Stimulated activated CD4-positive, alpha-beta T cell treated with anti-CD3 and anti-CD28 coated beads, Interleukin-12 subunit alpha, Interleukin-12 subunit beta, amount 100 ng/mL, for 4 hours (primary cell): ENCODE results near the gene BCL11A.

Experiments used
- DNase-seq: peaks from one replicate; pipeline ENCODE4 v3.0.0-alpha.2; 2020

The BCL11A gene

GRCh38 chr2:60553495-60554073 lies at the start of gene BCL11A:
Gene BCL11A (minus strand): TSS chr2:60553654. CDS start chr2:60553270, 384 bp downstream.
- DNase-seq: no peak

- DNase-seq: no peak
Observed at GRCh38 chr2:60602828-60603532, 49.5 kb upstream of the BCL11A start.

- no peak for DNase-seq
Observed at GRCh38 chr2:60602388-60602787, 48.9 kb upstream of the BCL11A start.

- DNase-seq: no peak
Observed at GRCh38 chr2:60598271-60598670, 44.8 kb upstream of the BCL11A start.

- no peak for DNase-seq
Observed at GRCh38 chr2:60597346-60597745, 43.9 kb upstream of the BCL11A start.

GRCh38 chr2:60596411-60596810 lies 43.0 kb upstream of the BCL11A start:
- DNase-seq: no peak

- no peak for DNase-seq
Observed at GRCh38 chr2:60595953-60596352, 42.5 kb upstream of the BCL11A start.

GRCh38 chr2:60589104-60589503 lies 35.6 kb upstream of the BCL11A start:
- no peak for DNase-seq

GRCh38 chr2:60586081-60586480 lies 32.6 kb upstream of the BCL11A start:
- no peak for DNase-seq

GRCh38 chr2:60585276-60585675 lies 31.8 kb upstream of the BCL11A start:
- no peak for DNase-seq

- no peak for DNase-seq
Observed at GRCh38 chr2:60583604-60584003, 30.1 kb upstream of the BCL11A start.

- peak; percentile 56 for DNase-seq
Observed at GRCh38 chr2:60581433-60582282, 28.2 kb upstream of the BCL11A start.

- no peak for DNase-seq
Observed at GRCh38 chr2:60577682-60578283, 24.3 kb upstream of the BCL11A start.

GRCh38 chr2:60573251-60573650 lies 19.8 kb upstream of the BCL11A start:
- no peak for DNase-seq

GRCh38 chr2:60570251-60570650 lies 16.8 kb upstream of the BCL11A start:
- DNase-seq: no peak

- no peak for DNase-seq
Observed at GRCh38 chr2:60569680-60570111, 16.2 kb upstream of the BCL11A start.

GRCh38 chr2:60567919-60568768 lies 14.7 kb upstream of the BCL11A start:
- no peak for DNase-seq

GRCh38 chr2:60567096-60567495 lies 13.6 kb upstream of the BCL11A start:
- no peak for DNase-seq

- DNase-seq: no peak
Observed at GRCh38 chr2:60565472-60565871, 12.0 kb upstream of the BCL11A start.

- DNase-seq: no peak
Observed at GRCh38 chr2:60560734-60561644, 7.5 kb upstream of the BCL11A start.

- no peak for DNase-seq
Observed at GRCh38 chr2:60559880-60560279, 6.4 kb upstream of the BCL11A start.
